ENCODE data around the gene SCPEP1. TPM values are rescaled to one million over a fixed set of nuclear protein-coding genes. Genes with fewer than 3 reads are reported as not detected.

The SCPEP1 gene
- total RNA-seq, 4 donors from 2014 or later: 61.0 to 111 (median 72.4) TPM

DNA sequence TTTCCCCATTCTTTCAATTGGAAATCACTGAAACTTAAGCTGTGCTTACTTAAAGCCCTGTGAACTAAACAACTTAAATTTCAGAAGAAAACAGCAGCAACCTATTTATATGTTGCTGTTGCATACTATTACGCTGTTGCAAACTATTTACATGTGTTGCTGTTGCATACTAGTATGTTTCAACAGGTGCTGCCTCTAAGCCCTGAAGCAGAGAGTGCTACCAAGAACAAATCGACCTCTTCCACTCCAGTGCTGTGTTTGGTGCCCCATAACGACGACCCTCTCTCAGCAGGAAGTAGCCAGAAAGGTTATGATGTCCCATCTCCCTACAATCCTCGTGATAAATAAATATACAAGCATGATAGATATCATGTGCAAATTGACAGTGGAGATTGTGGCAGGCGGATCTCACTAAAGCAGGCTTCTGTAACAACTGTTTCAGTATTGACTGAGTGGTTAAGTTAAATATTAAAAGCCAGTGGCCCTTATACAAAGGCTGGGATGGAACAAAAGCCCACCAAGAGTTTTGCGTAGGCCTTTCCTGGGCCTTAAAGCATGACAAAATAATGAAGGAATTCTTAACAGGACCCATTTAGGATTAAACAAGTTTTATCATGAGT, 5.7 kb upstream of the SCPEP1 start:
- H3K27ac ChIP-seq (replicated peaks in 1 of 4): no peak overlapping the region
- intact Hi-C loops (cut with DNase I): no loop called here
- no peak overlapping the region for H3K4me3 ChIP-seq
- WGBS: 78% methylated on average over 7 of the region's 7 CpGs
- H3K4me1 ChIP-seq: peaks cover 0 to 7% (median 6%) of the 10 kb centered on the region in 4 donors
- H3K9me3 ChIP-seq: no peaks in the 10 kb centered on the region
- H3K27me3 ChIP-seq: no peaks in the 10 kb centered on the region
- no peak for DNase-seq (ENCODE audit: extremely low spot score)
- TF ChIP-seq POLR2A (IDR thresholded peaks at IDR 0.05; ENCODE audit: low read depth): no peak
- TF ChIP-seq POLR2AphosphoS5 (IDR thresholded peaks at IDR 0.05): no peak
- TF ChIP-seq EP300 (IDR thresholded peaks at IDR 0.05): no peak
- TF ChIP-seq, protein P1, sequence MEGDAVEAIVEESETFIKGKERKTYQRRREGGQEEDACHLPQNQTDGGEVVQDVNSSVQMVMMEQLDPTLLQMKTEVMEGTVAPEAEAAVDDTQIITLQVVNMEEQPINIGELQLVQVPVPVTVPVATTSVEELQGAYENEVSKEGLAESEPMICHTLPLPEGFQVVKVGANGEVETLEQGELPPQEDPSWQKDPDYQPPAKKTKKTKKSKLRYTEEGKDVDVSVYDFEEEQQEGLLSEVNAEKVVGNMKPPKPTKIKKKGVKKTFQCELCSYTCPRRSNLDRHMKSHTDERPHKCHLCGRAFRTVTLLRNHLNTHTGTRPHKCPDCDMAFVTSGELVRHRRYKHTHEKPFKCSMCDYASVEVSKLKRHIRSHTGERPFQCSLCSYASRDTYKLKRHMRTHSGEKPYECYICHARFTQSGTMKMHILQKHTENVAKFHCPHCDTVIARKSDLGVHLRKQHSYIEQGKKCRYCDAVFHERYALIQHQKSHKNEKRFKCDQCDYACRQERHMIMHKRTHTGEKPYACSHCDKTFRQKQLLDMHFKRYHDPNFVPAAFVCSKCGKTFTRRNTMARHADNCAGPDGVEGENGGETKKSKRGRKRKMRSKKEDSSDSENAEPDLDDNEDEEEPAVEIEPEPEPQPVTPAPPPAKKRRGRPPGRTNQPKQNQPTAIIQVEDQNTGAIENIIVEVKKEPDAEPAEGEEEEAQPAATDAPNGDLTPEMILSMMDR (IDR thresholded peaks at IDR 0.05): no peak
- H3K36me3 ChIP-seq: no peaks in the 10 kb centered on the region

DNA sequence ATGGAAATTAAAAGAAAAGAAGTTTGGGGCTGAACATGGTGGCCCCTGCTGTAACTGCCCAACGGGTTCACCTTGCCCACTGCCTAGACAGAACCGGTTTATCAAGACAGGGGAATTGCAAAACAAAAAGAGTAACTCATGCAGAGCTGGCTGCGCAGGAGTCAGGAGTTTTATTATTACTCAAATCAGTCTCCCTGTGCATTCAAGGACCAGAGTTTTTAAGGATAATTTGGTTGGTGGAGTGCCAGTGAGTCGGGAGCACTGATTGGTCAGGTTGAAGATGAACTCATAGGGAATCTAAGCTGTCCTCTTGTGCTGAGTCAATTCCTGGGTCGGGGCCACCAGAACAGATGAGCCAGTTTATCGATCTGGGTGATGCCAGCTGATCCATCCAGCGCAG, 4.4 kb upstream of the SCPEP1 start:
- Histone ChIP-seq H3K27ac (replicated peaks in 1 of 4) (no peak overlapping the region), H3K27me3 (no peaks in the 10 kb centered on the region), H3K4me1 (peaks cover 0 to 13% (median 12%) of the 10 kb centered on the region in 4 donors), H3K4me3 (no peak overlapping the region), H3K36me3 (no peaks in the 10 kb centered on the region), H3K9me3 (no peaks in the 10 kb centered on the region)
- DNase-seq (ENCODE audit: extremely low spot score): no peak
- intact Hi-C loops (cut with DNase I): no loop called here
- TF ChIP-seq POLR2AphosphoS5 (IDR thresholded peaks at IDR 0.05): no peak
- no peak for TF ChIP-seq POLR2A (IDR thresholded peaks at IDR 0.05; ENCODE audit: low read depth)
- TF ChIP-seq EP300 (IDR thresholded peaks at IDR 0.05): no peak
- TF ChIP-seq, protein P1 (IDR thresholded peaks at IDR 0.05): no peak
- WGBS: 95% methylated on average over 5 of the region's 7 CpGs

DNA sequence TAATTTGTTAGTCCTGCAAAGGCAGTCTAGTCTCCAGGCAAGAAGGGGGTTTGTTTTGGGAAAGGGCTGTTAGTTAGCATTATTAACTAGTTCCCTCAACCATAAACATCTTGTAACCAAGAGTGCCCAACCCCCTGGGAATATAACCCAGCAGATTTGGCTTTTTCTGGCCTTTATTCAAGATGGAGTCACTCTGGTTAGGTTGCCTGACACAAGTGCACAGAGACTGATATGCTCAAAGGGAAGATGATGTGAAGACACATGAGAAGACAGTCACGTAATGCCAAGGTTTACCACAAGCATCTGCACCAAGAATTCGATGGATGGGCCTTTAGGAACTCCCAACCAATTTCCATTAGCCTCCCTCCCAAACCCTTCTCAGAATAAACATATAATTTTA, 3.9 kb upstream of the SCPEP1 start:
- H3K9me3 ChIP-seq: no peaks in the 10 kb centered on the region

DNA sequence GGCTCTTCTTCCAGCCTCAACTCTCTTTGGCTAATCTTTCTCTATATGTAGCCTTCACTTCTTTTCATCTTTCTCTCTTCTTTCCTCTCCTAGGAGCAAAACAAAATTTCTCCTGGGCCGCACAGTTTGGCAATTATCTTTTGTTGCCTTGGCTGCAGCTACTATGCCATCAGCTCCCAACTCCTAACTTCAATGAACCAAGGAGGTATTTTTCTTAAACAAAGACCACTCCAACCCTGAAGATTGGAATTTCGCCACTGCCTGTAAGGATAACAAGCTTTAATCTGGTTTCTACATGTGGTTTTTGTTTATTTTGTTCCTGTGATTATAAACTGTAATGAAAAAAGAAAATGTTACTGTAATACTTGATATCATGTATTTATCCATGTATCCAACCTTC, 2.3 kb upstream of the SCPEP1 start:
- intact Hi-C loops (cut with DNase I): no loop called here
- DNase-seq (ENCODE audit: extremely low spot score): no peak
- H3K27me3 ChIP-seq: no peaks in the 10 kb centered on the region
- no peaks in the 10 kb centered on the region for H3K9me3 ChIP-seq
- H3K36me3 ChIP-seq: no peaks in the 10 kb centered on the region
- TF ChIP-seq POLR2A (IDR thresholded peaks at IDR 0.05; ENCODE audit: low read depth) (no peak), POLR2AphosphoS5 (IDR thresholded peaks at IDR 0.05) (no peak), EP300 (IDR thresholded peaks at IDR 0.05) (no peak)
- TF ChIP-seq, protein P1 (IDR thresholded peaks at IDR 0.05): no peak
- no peak overlapping the region for H3K4me3 ChIP-seq
- 93% methylated on average over 2 of the region's 2 CpGs for WGBS
- H3K27ac ChIP-seq (replicated peaks in 1 of 4): no peak overlapping the region
- H3K4me1 ChIP-seq: peaks cover 8 to 31% (median 22%) of the 10 kb centered on the region in 4 donors

More for the DNA sequence above, 3.9 kb upstream of the SCPEP1 start:
- intact Hi-C loops (cut with DNase I): no loop called here
- Histone ChIP-seq H3K4me3 (no peak overlapping the region), H3K36me3 (no peaks in the 10 kb centered on the region), H3K27ac (replicated peaks in 1 of 4) (no peak overlapping the region), H3K4me1 (peaks cover 5 to 19% (median 17%) of the 10 kb centered on the region in 4 donors), H3K27me3 (no peaks in the 10 kb centered on the region)
- 98% methylated on average over 2 of the region's 2 CpGs for WGBS
- DNase-seq (ENCODE audit: extremely low spot score): no peak
- TF ChIP-seq POLR2A (IDR thresholded peaks at IDR 0.05; ENCODE audit: low read depth): no peak
- TF ChIP-seq EP300 (IDR thresholded peaks at IDR 0.05): no peak
- TF ChIP-seq POLR2AphosphoS5 (IDR thresholded peaks at IDR 0.05): no peak
- TF ChIP-seq, protein P1 (IDR thresholded peaks at IDR 0.05): no peak
